Lung (tissue), 12 donors: ENCODE data around the gene POC1A. TPM values are rescaled to one million over a fixed set of nuclear protein-coding genes. Genes with fewer than 3 reads are reported as not detected.

Experiments
- ATAC-seq: fragments of 200-7000 bp; cut with Tn5 transposase; one replicate; pipeline ENCODE4 v1.9.1; 2020; ENCODE audit warnings: moderate number of reproducible peaks; ENCODE audit not compliant: insufficient read depth, low FRiP score
- DNase-seq, 3 donors: peaks; one replicate each; pipeline ENCODE4 v3.0.0-alpha.2; 2013 to 2017
- H3K27ac ChIP-seq, 2 donors: one replicate each; pipeline ENCODE4 v1.5.1; 2013; ENCODE audit warnings: mild to moderate bottlenecking in 2 of 2, moderate library complexity in 2 of 2, control low read depth in 1 of 2, inconsistent platforms in 1 of 2, low read depth in 1 of 2, low read length in 1 of 2
- H3K27me3 ChIP-seq, 3 donors: one replicate each; pipeline ENCODE4 v1.5.1; 2013; ENCODE audit warnings: low read length in 2 of 3; ENCODE audit not compliant: control insufficient read depth in 3 of 3, insufficient read depth in 3 of 3
- H3K36me3 ChIP-seq, 4 donors: one replicate each; pipeline ENCODE4 v1.5.1; 2013; ENCODE audit warnings: low read length in 4 of 4, mild to moderate bottlenecking in 1 of 4, moderate library complexity in 1 of 4; ENCODE audit not compliant: control insufficient read depth in 4 of 4, insufficient read depth in 4 of 4
- H3K4me1 ChIP-seq, 5 donors: one replicate each; pipeline ENCODE4 v1.5.1; 2013; ENCODE audit warnings: low read length in 5 of 5, mild to moderate bottlenecking in 2 of 5, moderate library complexity in 1 of 5; ENCODE audit not compliant: control insufficient read depth in 5 of 5, insufficient read depth in 5 of 5
- H3K4me3 ChIP-seq: one replicate; pipeline ENCODE4 v1.5.1; 2013; ENCODE audit warnings: mild to moderate bottlenecking, control low read depth, moderate library complexity
- H3K9ac ChIP-seq, 2 donors: one replicate each; pipeline ENCODE4 v1.5.1; 2013; ENCODE audit warnings: low read length in 2 of 2, control low read depth in 1 of 2; ENCODE audit not compliant: insufficient read depth in 1 of 2
- H3K9me3 ChIP-seq, 4 donors: one replicate each; pipeline ENCODE4 v1.5.1; 2013; ENCODE audit warnings: low read length in 3 of 4, mild to moderate bottlenecking in 1 of 4, moderate library complexity in 1 of 4; ENCODE audit not compliant: control insufficient read depth in 4 of 4, insufficient read depth in 3 of 4
- WGBS, 2 donors: extraction: QIAGEN DNeasy Blood & Tissue Kit; methylation state at CpG; one replicate each; pipeline ENCODE4 v1.1.7; 2013; 5-methylcytosine and 5-hydroxymethylcytosine counted together
- polyA plus RNA-seq, 2 donors: library from polyadenylated mRNA; stranded (reverse); fragments of 200-250 nt; gene quantifications; one replicate each; pipeline ENCODE4 v1.2.1, GENCODE V29; 2013
- total RNA-seq, 2 donors: library from RNA; depleted of rRNA in 1 of 2; stranded (reverse); fragments of >200 nt in 1 of 2; gene quantifications; one replicate each; pipeline ENCODE4 v1.2.1, GENCODE V29; 2014 to 2021
- TF ChIP-seq, protein P1 (sequence below): IDR thresholded peaks from 2 replicates; pipeline ENCODE4 v1.5.1; 2012; ENCODE audit warnings: mild to moderate bottlenecking; ENCODE audit errors: control extremely low read depth, extremely low read depth
- donor health status: control.
- donor health status: control.
- donor health status: Bipolar disorder and iron deficiency.
- donor health status: healthy.
- donor health status: DM: yes; HTN: yes; CAD: no.

Gene POC1A
- total and polyA plus RNA-seq, 4 donors = 2.3 to 5.4 (median 4.0) TPM

DNA sequence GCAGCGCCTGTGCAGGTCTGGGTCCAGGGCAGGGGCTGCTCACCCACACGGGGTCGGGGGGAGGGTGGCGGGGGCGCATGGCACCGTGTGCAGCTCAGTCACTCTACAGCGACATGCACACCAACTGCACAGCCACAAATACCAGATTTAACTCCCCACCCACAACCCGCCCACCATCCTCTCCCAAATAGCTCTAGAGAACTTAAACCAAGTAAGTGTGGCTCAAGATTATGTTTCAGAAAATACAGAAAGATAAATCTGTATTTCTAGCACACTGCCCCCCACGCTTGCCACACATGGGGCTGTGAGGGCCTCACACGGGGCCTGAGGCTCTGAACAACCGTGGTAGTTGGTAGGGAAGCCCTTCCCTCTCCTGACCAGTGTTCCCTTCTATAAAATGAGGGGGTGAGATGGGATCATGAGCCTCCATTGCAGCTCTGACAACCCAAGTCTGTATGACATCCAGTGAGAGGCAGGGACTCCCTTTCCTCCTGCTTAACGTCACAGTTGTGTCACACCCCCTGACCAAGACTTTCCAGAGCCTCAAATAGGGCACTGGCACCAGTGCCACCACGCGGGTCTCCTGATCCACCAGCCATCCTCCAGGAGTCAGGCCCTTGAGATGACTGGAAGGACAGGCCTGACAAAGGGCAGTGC, 23.1 kb downstream of the POC1A start:
- no peak for DNase-seq
- H3K9ac ChIP-seq = no peak overlapping the region
- no peak overlapping the region for H3K4me3 ChIP-seq
- peaks cover 0 to 2% (median 0%) of the 10 kb centered on the region in 4 donors for H3K36me3 ChIP-seq
- TF ChIP-seq, protein P1, sequence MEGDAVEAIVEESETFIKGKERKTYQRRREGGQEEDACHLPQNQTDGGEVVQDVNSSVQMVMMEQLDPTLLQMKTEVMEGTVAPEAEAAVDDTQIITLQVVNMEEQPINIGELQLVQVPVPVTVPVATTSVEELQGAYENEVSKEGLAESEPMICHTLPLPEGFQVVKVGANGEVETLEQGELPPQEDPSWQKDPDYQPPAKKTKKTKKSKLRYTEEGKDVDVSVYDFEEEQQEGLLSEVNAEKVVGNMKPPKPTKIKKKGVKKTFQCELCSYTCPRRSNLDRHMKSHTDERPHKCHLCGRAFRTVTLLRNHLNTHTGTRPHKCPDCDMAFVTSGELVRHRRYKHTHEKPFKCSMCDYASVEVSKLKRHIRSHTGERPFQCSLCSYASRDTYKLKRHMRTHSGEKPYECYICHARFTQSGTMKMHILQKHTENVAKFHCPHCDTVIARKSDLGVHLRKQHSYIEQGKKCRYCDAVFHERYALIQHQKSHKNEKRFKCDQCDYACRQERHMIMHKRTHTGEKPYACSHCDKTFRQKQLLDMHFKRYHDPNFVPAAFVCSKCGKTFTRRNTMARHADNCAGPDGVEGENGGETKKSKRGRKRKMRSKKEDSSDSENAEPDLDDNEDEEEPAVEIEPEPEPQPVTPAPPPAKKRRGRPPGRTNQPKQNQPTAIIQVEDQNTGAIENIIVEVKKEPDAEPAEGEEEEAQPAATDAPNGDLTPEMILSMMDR = no peak
- H3K27me3 ChIP-seq = no peaks in the 10 kb centered on the region
- WGBS, 2 donors = 90 to 91% methylated on average over 14 of the region's 14 CpGs
- H3K27ac ChIP-seq = no peak overlapping the region
- peaks cover 0 to 3% (median 0%) of the 10 kb centered on the region in 5 donors for H3K4me1 ChIP-seq
- no peak for ATAC-seq
- no peaks in the 10 kb centered on the region for H3K9me3 ChIP-seq

DNA sequence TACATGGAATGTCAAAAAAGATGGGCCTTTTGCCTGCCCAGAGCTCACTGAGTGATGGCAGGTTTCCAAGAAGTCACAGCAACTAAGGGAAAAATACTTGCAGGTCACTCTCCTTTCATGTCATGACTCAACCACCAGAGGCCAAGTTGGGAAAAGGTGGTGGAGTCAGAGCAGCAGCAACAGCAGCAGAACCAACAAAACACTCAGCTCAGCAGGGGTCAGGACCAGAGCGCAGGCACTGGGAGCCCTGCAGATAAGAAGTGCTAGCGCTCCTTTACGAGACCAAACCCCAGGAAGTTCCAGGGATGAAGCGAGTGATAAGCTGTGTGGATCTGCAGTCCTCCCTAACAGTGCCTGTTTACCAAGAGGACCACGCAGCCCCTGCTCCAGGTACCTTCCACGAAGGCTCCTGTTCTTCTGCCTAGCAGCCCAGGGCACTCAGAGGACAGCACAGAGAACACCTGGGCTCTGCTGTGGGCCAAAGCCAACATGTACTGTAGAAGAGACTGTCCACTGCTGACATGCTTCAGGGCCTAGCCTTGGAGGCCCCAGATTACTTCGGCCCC, 26.0 kb downstream of the POC1A start:
- Histone ChIP-seq H3K27ac (no peak overlapping the region), H3K36me3 (peaks cover 0 to 2% (median 0%) of the 10 kb centered on the region in 4 donors), H3K4me1 (peaks cover 0 to 4% (median 0%) of the 10 kb centered on the region in 5 donors), H3K9me3 (no peaks in the 10 kb centered on the region), H3K9ac (no peak overlapping the region), H3K4me3 (no peak overlapping the region), H3K27me3 (no peaks in the 10 kb centered on the region)
- ATAC-seq (no peak), DNase-seq (no peak)
- WGBS, 2 donors = 81 to 85% methylated on average over 7 of the region's 7 CpGs
- TF ChIP-seq, protein P1 = no peak

DNA sequence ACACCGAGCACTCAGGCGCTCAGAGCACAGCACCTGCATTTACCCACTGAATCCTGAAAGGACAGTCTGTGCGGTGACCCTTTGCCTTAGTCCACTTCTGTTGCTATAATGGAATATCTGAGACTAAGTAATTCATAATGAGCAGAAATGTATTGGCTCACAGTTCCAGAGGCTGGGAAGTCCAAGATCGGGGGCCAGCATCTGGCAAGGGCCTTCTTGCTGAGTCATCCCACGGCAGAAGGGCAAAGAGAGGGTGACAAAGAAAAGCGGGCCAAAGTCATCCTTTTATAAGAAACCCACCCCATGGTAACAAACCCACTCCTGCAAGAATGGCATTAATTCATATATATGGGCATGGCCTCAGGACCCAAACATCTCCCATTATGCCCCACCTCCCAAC, 27.7 kb downstream of the POC1A start:
- Histone ChIP-seq H3K9ac (no peak overlapping the region), H3K9me3 (no peaks in the 10 kb centered on the region), H3K4me3 (no peak overlapping the region), H3K36me3 (peaks cover 0 to 5% (median 0%) of the 10 kb centered on the region in 4 donors), H3K27ac (no peak overlapping the region), H3K4me1 (peaks cover 0 to 13% (median 0%) of the 10 kb centered on the region in 5 donors), H3K27me3 (no peaks in the 10 kb centered on the region)
- ATAC-seq (no peak), DNase-seq (no peak)
- 93 to 95% methylated on average over 6 of the region's 6 CpGs for WGBS, 2 donors
- TF ChIP-seq, protein P1 = no peak
